RWPE2 (cell line): ENCODE measurements around the gene ALDOB.

Experiments
- ATAC-seq: fragments of 200-7000 bp; cut with Tn5 transposase; 3 replicates; pipeline ENCODE4 v1.9.1; 2021; ENCODE audit warnings: low read depth
- DNase-seq: peaks from one replicate; pipeline ENCODE4 v3.0.0-alpha.2; 2020; ENCODE audit warnings: low spot score
- H3K27ac ChIP-seq: fragments of 450-650 bp; 2 replicates; pipeline ENCODE4 v1.5.1; 2017; ENCODE audit warnings: mild to moderate bottlenecking; ENCODE audit not compliant: poor library complexity, severe bottlenecking
- H3K27me3 ChIP-seq: fragments of 250-450 bp; sonication (Bioruptor Pico); 2 replicates; pipeline ENCODE4 v1.5.1; 2021; ENCODE audit warnings: mild to moderate bottlenecking, moderate library complexity; ENCODE audit not compliant: insufficient read depth, poor library complexity, severe bottlenecking
- H3K36me3 ChIP-seq: fragments of 250-450 bp; sonication (Bioruptor Pico); 2 replicates; pipeline ENCODE4 v1.5.1; 2020; ENCODE audit warnings: low read depth, mild to moderate bottlenecking, moderate library complexity
- H3K4me1 ChIP-seq: fragments of 250-450 bp; sonication (Bioruptor Pico); 2 replicates; pipeline ENCODE4 v1.5.1; 2021; ENCODE audit warnings: mild to moderate bottlenecking, moderate library complexity; ENCODE audit not compliant: insufficient read depth, poor library complexity, severe bottlenecking
- H3K4me3 ChIP-seq: fragments of 250-450 bp; sonication (Bioruptor Pico); 2 replicates; pipeline ENCODE4 v1.5.1; 2021; ENCODE audit warnings: mild to moderate bottlenecking, moderate library complexity; ENCODE audit not compliant: severe bottlenecking
- H3K9me3 ChIP-seq: fragments of 250-450 bp; sonication (Bioruptor Pico); 2 replicates; pipeline ENCODE4 v1.5.1; 2021; ENCODE audit warnings: mild to moderate bottlenecking, moderate library complexity; ENCODE audit not compliant: severe bottlenecking
- TF ChIP-seq, protein P1 (sequence below): fragments of 450-650 bp; IDR thresholded peaks from one replicate; pipeline ENCODE4 v1.5.1; 2017; ENCODE audit warnings: mild to moderate bottlenecking, moderate library complexity; ENCODE audit not compliant: poor library complexity, severe bottlenecking

The ALDOB gene

DNA sequence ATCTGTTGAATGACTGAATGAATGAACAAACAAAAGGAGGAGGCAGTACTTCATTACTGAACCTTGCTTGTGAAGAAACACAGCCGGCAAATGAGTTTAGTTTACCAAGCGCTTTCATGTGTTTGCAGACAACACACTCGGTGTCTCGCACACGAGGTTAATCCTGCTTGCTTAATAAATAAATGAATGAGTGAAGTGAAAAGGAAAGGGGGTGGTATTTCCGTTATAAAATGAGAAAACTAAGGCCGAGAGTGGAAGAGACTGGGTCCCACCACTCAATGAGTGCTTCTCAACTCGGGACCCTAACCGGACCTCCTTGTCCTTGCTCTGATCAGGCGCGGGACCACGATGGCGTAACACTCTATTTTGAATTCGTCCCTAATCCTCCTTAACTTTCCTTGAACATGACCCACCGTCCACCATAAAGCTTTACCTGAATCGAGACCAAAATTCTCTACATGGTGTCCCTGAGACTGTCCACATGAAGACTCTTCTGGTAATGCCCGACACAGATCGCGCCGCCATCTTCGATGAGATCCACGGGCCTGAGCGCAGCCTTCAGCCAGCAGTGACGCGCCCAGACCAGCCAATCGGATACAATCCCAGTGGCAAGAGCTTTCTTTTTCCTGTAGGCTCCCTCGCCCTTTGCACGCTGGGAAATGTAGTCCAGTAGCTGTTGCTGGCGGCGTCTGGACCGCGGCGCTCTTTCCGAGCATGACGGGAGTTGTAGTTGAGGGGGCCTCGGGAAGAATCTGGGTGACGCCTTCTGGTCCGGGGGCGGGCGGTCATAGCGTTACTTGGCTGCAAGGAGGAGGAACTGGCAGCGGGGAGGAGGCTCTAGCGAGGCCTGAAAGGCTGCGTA lies 37.3 kb downstream of the ALDOB start, which contains the start of the genes MRPL50 and ZNF189:
Gene MRPL50, minus strand, starts transcription at position 551 of the 862 bp plus-strand sequence. Its CDS starts 26 bp downstream, at position 525.
Gene ZNF189, plus strand, starts transcription at position 784 of the 862 bp plus-strand sequence. CDS start 306 bp downstream, outside the sequence.
- Histone ChIP-seq H3K4me1 (peaks cover 5% of the 10 kb centered on the region), H3K27ac (no peak within 1 kb of the TSS), H3K4me3 (peak within 1 kb of the TSS; percentile 56), H3K27me3 (no peaks in the 10 kb centered on the region), H3K9me3 (no peaks in the 10 kb centered on the region), H3K36me3 (peaks cover 71% of the 10 kb centered on the region)
- DNase-seq, result peak; percentile 97
- peak; percentile 98 for ATAC-seq
- TF ChIP-seq, protein P1, sequence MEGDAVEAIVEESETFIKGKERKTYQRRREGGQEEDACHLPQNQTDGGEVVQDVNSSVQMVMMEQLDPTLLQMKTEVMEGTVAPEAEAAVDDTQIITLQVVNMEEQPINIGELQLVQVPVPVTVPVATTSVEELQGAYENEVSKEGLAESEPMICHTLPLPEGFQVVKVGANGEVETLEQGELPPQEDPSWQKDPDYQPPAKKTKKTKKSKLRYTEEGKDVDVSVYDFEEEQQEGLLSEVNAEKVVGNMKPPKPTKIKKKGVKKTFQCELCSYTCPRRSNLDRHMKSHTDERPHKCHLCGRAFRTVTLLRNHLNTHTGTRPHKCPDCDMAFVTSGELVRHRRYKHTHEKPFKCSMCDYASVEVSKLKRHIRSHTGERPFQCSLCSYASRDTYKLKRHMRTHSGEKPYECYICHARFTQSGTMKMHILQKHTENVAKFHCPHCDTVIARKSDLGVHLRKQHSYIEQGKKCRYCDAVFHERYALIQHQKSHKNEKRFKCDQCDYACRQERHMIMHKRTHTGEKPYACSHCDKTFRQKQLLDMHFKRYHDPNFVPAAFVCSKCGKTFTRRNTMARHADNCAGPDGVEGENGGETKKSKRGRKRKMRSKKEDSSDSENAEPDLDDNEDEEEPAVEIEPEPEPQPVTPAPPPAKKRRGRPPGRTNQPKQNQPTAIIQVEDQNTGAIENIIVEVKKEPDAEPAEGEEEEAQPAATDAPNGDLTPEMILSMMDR, result no peak

DNA sequence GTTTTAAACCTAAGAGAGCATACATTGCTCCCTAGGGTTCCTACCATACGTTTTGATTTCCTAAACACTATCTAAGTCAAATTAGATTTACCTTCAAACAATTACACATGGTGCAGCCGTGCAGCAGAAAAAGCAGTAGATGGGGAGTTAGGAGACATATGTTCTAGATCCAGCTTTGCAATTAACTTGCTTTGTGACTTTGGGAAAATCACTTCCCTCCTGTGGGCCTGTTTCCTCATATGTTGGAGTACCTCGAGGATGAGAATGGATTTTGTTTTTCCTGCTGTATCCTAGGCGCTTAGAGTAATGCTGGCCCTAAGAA lies 37.9 kb downstream of the ALDOB start:
- ATAC-seq, result no peak
- H3K4me3 ChIP-seq, result peak overlapping the region; percentile 56
- TF ChIP-seq, protein P1, result no peak

DNA sequence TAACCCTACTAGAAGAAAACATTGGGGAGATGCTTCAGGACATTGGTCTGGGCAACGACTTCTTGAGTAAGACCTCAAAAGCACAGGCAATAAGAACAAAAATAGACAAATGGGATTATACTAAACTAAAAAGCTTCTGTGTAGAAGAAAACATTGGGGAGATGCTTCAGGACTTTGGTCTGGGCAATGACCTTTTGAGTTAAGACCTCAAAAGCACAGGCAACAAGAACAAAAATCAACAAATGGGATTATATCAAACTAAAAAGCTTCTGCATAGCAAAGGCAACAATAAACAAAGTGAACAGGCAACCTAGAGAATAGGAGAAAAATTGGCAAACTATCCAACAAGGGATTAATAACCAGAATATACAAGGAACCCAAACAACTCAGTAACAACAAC lies 40.9 kb downstream of the ALDOB start:
- DNase-seq, result no peak
- no peak overlapping the region for H3K27ac ChIP-seq
- no peak overlapping the region for H3K4me3 ChIP-seq
- no peaks in the 10 kb centered on the region for H3K9me3 ChIP-seq
- TF ChIP-seq, protein P1, result no peak
- no peaks in the 10 kb centered on the region for H3K27me3 ChIP-seq
- ATAC-seq, result no peak
- H3K36me3 ChIP-seq, result peaks cover 64% of the 10 kb centered on the region
- H3K4me1 ChIP-seq, result peaks cover 5% of the 10 kb centered on the region

More for the DNA sequence above, 37.9 kb downstream of the ALDOB start:
- Histone ChIP-seq H3K4me1 (peaks cover 5% of the 10 kb centered on the region), H3K27me3 (no peaks in the 10 kb centered on the region), H3K36me3 (peaks cover 70% of the 10 kb centered on the region), H3K9me3 (no peaks in the 10 kb centered on the region), H3K27ac (no peak overlapping the region)
- DNase-seq, result no peak

DNA sequence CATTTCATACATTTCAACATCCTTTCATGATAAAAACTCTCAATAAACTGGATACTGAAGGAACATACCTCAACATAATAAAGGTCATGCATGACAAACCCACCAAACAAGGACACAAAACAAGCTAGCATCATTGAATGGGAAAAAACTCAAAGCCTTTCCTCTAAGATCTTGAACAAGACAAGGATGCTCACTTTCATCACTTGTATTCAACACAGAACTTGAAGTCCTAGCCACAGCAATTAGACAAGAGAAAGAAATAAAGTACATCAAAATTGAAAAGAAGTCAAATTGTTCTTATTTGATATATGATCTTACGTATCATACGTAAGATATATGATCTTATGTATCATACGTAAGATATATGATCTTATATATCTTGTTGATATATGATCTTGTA lies 42.4 kb downstream of the ALDOB start:
- H3K27ac ChIP-seq, result no peak overlapping the region
- no peaks in the 10 kb centered on the region for H3K9me3 ChIP-seq
- H3K36me3 ChIP-seq, result peaks cover 74% of the 10 kb centered on the region
- H3K4me3 ChIP-seq, result no peak overlapping the region
- DNase-seq (no peak), ATAC-seq (no peak)
- peaks cover 5% of the 10 kb centered on the region for H3K4me1 ChIP-seq
- no peaks in the 10 kb centered on the region for H3K27me3 ChIP-seq
- TF ChIP-seq, protein P1, result no peak
